ENCODE data around the gene NRAP. TPM values are rescaled to one million over a fixed set of nuclear protein-coding genes. Genes with fewer than 3 reads are reported as not detected.

The NRAP gene
- total and polyA plus RNA-seq, 10 of the 15 experiments (the other 5 are each of a cell fraction or from before 2014, with no cell fraction given), result not detected

DNA sequence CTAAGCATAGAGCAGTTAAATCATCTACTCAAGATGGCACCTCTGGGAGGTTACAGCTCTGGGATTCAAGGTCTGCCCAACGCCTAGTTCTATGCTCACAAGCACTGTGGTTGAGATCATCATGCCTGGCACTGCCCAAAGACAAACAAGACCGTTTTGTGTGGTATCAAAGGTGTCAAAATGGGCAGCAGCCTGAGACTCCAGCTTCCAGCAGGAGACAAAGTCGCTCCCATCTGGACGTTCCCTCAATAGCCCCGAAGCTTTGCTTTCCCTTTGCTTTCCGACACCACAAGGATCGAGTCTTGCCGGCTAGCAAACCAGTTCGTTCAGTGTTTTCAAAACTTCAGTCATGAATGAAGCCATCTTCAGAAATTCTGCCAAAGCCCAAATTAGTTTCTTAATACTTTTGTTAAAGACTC is 105.9 kb downstream of the NRAP start (continued):
- TF ChIP-seq, protein P1, sequence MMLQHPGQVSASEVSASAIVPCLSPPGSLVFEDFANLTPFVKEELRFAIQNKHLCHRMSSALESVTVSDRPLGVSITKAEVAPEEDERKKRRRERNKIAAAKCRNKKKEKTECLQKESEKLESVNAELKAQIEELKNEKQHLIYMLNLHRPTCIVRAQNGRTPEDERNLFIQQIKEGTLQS (IDR thresholded peaks at IDR 0.05; ENCODE audit: borderline replicate concordance, extremely low read depth, low read depth, low read length), result no peak
- TF ChIP-seq IKZF1 (conservative IDR thresholded peaks at IDR 0.05), result no peak
- TF ChIP-seq EP300 (IDR thresholded peaks at IDR 0.05; ENCODE audit: borderline replicate concordance in 1 of 2, control insufficient read depth in 1 of 2, low read depth in 2 of 2, low read length in 2 of 2), result no peak
- TF ChIP-seq STAT1 (conservative IDR thresholded peaks at IDR 0.05), result no peak
- TF ChIP-seq ZNF207 (IDR thresholded peaks at IDR 0.05; ENCODE audit: borderline replicate concordance), result no peak
- no peak for TF ChIP-seq NFIC (IDR thresholded peaks at IDR 0.05; ENCODE audit: low read depth, low read length)
- TF ChIP-seq, protein P2, sequence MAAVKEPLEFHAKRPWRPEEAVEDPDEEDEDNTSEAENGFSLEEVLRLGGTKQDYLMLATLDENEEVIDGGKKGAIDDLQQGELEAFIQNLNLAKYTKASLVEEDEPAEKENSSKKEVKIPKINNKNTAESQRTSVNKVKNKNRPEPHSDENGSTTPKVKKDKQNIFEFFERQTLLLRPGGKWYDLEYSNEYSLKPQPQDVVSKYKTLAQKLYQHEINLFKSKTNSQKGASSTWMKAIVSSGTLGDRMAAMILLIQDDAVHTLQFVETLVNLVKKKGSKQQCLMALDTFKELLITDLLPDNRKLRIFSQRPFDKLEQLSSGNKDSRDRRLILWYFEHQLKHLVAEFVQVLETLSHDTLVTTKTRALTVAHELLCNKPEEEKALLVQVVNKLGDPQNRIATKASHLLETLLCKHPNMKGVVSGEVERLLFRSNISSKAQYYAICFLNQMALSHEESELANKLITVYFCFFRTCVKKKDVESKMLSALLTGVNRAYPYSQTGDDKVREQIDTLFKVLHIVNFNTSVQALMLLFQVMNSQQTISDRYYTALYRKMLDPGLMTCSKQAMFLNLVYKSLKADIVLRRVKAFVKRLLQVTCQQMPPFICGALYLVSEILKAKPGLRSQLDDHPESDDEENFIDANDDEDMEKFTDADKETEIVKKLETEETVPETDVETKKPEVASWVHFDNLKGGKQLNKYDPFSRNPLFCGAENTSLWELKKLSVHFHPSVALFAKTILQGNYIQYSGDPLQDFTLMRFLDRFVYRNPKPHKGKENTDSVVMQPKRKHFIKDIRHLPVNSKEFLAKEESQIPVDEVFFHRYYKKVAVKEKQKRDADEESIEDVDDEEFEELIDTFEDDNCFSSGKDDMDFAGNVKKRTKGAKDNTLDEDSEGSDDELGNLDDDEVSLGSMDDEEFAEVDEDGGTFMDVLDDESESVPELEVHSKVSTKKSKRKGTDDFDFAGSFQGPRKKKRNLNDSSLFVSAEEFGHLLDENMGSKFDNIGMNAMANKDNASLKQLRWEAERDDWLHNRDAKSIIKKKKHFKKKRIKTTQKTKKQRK (IDR thresholded peaks at IDR 0.05; ENCODE audit: low read depth, low read length), result no peak
- TF ChIP-seq ZNF384 (IDR thresholded peaks at IDR 0.05; ENCODE audit: borderline replicate concordance, low read depth, low read length), result no peak
- TF ChIP-seq ZBED1 (IDR thresholded peaks at IDR 0.05; ENCODE audit: borderline replicate concordance), result no peak

DNA sequence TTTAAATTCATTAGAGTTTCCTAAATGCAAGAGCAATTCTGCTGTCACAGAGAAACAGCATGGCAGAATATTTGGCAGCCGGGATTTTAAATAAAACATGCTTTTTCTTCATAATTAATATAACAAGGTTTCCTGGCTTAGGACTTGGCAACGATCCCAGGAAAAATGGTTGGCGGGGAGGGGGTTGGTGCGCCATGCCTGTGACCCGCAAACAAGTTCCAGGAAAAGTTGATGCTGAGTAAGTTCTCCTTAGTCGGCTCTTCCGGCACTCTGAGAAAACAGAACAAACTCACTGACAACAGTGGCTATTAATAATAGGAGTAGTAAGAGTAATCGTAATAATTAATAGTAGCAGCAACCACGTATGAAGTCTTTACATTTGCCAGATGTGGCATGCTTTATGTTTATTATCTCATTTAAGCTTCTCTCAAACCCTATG is 106.4 kb downstream of the NRAP start:
- no TSS peak for BruUV-seq (replicated peaks)
- CTCF ChIA-PET, result no interaction called here
- no peak for TF ChIP-seq KAT2A (conservative IDR thresholded peaks at IDR 0.05; ENCODE audit: control insufficient read depth, low read depth, low read length)
- no peak for TF ChIP-seq YY1 (IDR thresholded peaks at IDR 0.05; ENCODE audit: low read depth, low read length)
- TF ChIP-seq CEBPB (IDR thresholded peaks at IDR 0.05; ENCODE audit: borderline replicate concordance in 1 of 2, low read depth in 2 of 2, low read length in 2 of 2), result no peak
- TF ChIP-seq MEF2B (IDR thresholded peaks at IDR 0.05; ENCODE audit: partially characterized antibody, poor library complexity, severe bottlenecking), result no peak
- TF ChIP-seq, protein P3, sequence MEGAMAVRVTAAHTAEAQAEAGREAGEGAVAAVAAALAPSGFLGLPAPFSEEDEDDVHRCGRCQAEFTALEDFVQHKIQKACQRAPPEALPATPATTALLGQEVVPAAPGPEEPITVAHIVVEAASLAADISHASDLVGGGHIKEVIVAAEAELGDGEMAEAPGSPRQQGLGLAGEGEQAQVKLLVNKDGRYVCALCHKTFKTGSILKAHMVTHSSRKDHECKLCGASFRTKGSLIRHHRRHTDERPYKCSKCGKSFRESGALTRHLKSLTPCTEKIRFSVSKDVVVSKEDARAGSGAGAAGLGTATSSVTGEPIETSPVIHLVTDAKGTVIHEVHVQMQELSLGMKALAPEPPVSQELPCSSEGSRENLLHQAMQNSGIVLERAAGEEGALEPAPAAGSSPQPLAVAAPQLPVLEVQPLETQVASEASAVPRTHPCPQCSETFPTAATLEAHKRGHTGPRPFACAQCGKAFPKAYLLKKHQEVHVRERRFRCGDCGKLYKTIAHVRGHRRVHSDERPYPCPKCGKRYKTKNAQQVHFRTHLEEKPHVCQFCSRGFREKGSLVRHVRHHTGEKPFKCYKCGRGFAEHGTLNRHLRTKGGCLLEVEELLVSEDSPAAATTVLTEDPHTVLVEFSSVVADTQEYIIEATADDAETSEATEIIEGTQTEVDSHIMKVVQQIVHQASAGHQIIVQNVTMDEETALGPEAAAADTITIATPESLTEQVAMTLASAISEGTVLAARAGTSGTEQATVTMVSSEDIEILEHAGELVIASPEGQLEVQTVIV (IDR thresholded peaks at IDR 0.05; ENCODE audit: borderline replicate concordance, partially characterized antibody), result no peak
- TF ChIP-seq ZNF24 (IDR thresholded peaks at IDR 0.05), result no peak
- no peak for TF ChIP-seq POLR2AphosphoS5 (IDR thresholded peaks at IDR 0.05; ENCODE audit: low read length)

More for the DNA sequence above, 106.4 kb downstream of the NRAP start:
- RAD21 ChIA-PET (ENCODE audit: unreplicated experiment), result no interaction called here
- no peaks in the 10 kb centered on the region for H3K9me3 ChIP-seq (replicated peaks; ENCODE audit: control insufficient read depth, insufficient read depth, low read length)
- H4K20me1 ChIP-seq (ENCODE audit: control insufficient read depth, insufficient read depth), result no peaks in the 10 kb centered on the region
- ATAC-seq (no peak), DNase-seq (ENCODE audit: low read depth, low spot score) (no peak), FAIRE-seq (no peak)
- no peaks in the 10 kb centered on the region for H3K4me1 ChIP-seq (ENCODE audit: control insufficient read depth, insufficient read depth, low read length)
- no peaks in the 10 kb centered on the region for H3K79me2 ChIP-seq (ENCODE audit: control insufficient read depth, insufficient read depth, low read length)
- POLR2A ChIA-PET, result no interaction called here
- WGBS (ENCODE audit: insufficient coverage, insufficient replicate concordance, low lambda C conversion rate, missing lambda C conversion rate), result 30% methylated on average over 9 of the region's 9 CpGs
- no peak overlapping the region for H2AFZ ChIP-seq (ENCODE audit: control insufficient read depth, low read depth, low read length)
- H3K4me3 ChIP-seq, result no peak overlapping the region
- intact Hi-C loops (cut with micrococcal nuclease; ENCODE audit: unreplicated experiment), result no loop called here
- no peaks in the 10 kb centered on the region for H3K36me3 ChIP-seq (ENCODE audit: control insufficient read depth in 2 of 2, insufficient read depth in 2 of 2, low read length in 1 of 2)
- H3K27me3 ChIP-seq (replicated peaks in 1 of 2; ENCODE audit: control insufficient read depth in 2 of 2, insufficient read depth in 2 of 2, low read length in 1 of 2), result peaks cover 0 to 7% of the 10 kb centered on the region in 2 experiments; a peak in 3 of 4 replicates
- SMC1A ChIA-PET (ENCODE audit: uncharacterized antibody, unreplicated experiment), result no interaction called here
- no peak overlapping the region for H3K4me2 ChIP-seq (ENCODE audit: control insufficient read depth, insufficient read depth)
- H3K9ac ChIP-seq (ENCODE audit: control insufficient read depth, insufficient read depth, low read length), result no peak overlapping the region
- no peak overlapping the region for H3K27ac ChIP-seq (ENCODE audit: control insufficient read depth, insufficient read depth)
- in situ Hi-C loops (cut with MboI), result no loop called here

Data from GM12878 (cell line).